NCI-H82 treated with DMSO at 0.1 percent for 48 hours (cell line): ENCODE data around the gene ACAP1.

Source experiments
- DNase-seq: peaks from one replicate; lab custom pipeline; 2025; ENCODE audit not compliant: unreplicated experiment; lab: John Stamatoyannopoulos, UW

ACAP1 gene

DNA sequence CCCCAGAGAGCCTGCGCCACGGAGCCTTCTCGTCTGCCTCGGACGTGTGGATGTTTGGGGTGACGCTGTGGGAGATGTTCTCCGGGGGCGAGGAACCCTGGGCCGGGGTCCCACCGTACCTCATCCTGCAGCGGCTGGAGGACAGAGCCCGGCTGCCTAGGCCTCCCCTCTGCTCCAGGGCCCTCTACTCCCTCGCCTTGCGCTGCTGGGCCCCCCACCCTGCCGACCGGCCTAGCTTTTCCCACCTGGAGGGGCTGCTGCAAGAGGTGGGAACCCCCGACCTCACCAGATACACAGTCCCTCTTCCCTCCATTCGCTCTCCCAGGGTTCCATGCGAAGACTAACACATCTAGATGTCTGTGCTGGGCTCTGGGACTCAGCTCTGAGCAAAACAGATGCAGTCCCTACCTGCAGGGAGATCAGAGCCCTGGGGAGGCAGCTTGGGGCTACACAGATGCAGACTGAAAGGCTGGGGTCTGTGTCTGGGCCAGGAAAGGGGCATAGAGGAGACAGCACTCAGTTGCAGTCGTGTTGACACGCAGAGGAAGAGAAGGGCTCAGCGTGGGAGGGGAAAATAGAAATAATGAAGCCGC, 48.3 kb downstream of the ACAP1 start:
- DNase-seq, result no peak

DNA sequence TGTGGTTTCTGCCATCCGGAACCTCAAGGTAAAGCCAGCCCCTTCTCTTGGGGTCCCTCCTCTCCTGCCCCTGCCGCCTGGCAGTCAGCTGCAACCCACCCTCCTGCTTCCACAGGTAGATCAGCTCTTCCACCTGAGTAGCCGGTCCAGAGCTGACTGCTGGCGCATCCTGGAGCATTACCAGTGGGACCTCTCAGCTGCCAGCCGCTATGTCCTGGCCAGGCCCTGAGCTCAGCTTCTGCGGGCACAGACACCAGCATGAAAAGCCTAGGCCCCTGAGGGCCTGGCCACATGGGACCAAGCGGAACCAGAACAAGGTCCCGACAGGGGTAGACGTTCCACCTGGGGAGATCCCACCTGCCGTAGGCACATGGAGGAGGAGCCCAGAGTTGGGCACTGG, 52.5 kb downstream of the ACAP1 start:
- no peak for DNase-seq

DNA sequence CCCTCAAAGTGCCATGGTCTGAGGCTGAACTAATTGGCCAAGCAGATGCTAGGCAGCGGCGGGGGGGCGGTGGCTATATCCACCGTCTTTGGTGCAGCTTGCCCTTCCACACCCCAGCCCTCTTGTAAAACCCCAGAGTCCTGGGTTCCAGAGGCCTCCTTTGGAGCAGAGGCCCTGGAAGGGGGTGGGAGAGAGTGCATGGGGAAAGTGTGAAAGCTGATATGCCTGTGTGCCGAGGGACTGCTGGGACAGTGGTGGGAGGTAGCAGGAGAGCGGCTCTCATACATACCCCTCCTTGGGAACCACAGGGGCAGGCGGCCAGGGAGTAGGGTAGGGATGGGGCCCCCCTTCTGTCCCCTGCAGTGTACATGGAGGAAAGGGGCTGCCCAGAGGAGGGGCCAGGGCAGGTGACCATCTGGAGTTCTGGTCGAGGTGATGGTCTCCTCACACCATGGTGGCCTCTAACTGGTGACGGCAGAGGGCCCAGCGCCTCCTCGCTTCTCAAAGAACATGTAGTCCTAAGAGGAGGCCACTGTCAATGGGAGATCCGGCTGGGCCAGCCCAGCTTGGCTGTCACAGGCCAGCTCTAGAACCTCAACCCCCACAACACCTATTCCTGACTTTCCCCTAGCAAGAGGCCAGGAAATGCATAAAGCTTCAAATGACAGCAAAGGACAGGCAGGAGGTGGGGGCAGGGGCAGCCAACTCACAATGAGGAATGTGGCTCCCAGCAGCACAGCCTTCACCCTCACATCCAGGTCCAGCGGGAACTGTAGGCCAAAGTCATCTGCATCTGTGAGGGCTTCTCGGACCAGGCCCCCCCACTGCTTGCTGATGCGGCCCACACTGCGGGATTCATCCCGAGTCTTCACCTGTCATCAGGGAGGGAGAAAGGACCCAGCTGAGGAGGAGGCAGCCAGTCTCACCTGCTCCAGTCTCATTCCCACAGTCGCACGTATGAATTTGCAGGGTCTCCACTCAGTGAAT, 53.9 kb downstream of the ACAP1 start:
- no peak for DNase-seq

DNA sequence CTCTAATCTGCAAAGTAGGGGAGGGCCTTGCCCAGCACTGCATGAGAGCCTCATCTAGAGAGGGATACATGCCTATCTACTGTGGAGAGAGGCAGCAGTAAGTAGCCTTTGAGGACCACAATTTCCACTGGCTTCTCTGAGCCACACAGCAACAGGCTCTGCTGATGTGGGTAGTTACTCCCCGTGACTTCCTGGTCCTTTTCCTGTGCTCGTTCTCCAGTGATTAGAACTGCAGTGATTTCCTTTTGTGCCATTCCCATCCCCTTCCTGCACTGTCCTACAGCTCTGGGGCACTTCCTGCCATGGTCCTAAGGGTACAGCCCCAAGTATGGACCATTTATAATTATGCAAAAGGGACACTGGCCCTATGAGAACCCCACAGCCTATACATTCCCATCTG, 55.0 kb downstream of the ACAP1 start:
- no peak for DNase-seq

DNA sequence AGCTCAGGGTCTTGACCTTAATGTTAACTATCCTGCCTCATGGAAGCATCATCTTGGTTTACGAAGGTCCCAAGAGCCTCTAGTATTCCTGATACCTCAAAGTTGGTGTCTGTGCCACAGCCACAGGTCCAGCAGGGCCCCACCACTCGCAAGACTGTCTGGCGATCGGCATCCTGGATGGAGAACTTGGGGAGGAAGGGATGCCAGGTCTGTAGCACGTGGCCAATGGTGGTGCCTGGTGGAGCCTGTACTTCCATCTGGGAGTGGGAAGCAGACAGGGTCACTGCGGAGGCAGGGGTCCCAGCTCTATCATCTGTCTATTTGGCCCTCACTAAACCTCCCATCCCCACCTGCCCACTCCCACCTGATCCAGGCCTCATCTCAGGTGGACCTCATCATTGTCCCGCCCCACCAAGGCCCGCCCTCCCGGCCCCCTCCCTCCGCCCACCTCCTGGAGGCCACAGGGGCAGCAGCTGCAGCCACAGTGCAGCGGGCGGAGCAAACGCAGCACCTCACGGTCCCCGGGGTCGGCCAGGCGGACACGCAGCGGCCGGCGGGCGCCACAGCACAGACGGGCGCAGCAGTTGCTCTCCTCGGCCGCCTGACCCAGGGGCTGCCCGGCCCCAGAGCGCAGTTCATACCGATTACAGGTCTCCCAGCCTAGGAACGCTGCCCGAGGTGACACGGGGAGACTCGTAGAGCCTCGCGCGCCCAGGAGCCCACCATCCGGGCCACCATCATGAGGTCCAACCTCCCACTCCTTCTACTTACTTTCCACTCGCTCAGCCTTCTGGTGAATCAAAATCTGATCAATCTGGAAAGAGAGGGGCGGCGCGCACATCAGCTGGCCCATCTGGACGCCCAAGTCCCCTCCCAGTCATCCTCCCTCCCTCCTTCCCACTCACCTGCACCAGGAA, 56.6 kb downstream of the ACAP1 start:
- no peak for DNase-seq

DNA sequence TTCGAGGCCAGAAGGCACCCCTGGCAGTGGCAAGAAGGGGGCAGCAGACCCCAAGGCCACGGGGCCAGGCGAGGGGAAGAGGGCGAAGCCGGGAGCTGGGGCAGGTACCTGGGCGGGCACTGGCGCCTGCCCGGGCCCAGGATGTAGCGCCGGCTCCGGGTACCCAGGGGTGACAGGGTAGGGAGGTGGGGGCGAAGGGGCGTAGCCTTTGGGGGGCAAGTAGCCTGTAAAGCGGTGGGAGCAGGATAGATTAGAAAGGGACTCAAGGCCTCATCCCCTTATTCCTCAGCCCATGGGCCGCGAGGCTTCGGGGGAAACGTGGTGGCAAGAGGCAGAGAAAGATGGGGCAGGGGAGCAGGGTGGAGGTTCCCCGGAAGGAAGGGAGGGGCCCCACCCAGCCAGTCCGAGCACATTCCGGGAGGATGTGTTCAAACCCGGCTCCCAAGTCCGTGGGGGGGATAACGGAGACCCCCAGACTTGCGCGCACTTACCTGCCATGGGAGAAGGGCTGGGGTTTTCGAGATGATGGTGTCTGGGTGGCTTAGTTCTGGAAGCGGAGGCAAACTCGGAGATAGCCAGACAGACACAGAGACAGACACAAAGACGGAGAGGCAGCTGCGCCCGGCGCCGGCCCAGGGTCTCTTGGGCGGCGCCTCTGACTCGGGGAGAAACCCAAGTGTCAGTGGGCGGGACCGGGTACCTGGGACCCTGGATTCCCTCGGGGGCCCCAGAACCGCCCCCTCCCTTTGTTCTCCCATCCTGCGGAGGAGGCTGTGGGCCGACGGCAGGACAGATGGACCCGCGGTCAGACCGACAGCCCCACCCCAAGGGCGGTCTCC, 57.5 kb downstream of the ACAP1 start:
- DNase-seq, result peak; percentile 19

DNA sequence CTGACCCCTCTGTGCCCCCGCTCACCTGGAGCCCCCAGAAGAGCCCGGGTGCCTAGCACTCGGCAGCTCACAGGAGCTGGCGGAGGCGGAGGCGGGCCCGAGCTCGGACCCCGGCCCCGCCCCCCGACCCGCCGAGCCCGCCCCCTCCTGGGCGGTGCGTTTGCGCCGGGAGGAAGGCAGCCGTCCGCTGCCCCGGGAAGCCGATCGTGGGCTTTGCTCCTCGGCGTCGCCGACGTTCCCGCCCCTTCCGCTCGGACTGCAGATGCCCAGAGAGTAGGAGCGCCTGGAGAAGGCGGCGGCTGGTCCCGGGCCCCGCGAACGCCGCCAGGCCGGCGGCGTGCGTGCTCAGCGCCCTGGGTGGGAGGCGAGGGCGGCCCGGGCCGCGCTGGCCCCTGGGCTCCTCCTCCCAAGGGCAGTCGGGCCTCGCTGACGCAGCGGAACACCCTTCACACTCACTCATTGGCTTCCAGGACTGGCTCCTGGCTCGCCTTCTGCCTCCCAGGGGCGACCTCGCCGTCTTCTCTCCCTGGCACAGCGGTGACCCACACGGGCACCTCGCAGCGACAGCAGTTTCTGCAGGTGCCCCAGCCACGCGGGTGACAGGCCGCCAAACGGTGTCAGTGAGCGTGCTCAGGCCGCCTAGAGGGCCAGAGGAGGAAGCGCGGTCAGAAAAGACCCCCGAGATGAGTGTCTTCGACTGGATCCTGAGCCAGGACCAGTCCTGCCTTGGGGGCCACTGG, 58.3 kb downstream of the ACAP1 start, which contains the start of gene PLSCR3:
TSS of gene PLSCR3 (minus strand) at position 74 of the 740 bp plus-strand sequence. CDS start 415 bp downstream, outside the sequence.
- DNase-seq, result peak; percentile 57

DNA sequence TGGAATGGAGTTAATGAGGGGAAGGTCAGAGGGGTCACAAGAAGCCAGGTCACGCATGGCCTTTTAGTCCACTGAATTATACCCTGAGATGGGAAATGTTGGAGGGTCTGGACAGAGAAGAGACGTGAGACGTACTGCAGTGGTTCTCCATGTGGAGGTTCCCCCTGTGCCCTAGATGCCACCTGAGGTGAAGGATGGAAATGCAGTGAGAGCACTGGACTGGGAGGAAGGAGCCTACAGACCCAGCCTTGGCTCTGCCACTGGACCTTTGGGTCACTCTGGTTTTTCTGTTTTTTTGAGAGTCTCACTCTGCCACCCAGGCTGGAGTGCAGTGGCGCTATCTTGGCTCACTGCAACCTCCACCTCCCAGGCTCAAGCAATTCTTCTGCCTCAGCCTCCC, 59.8 kb downstream of the ACAP1 start:
- DNase-seq, result no peak

DNA sequence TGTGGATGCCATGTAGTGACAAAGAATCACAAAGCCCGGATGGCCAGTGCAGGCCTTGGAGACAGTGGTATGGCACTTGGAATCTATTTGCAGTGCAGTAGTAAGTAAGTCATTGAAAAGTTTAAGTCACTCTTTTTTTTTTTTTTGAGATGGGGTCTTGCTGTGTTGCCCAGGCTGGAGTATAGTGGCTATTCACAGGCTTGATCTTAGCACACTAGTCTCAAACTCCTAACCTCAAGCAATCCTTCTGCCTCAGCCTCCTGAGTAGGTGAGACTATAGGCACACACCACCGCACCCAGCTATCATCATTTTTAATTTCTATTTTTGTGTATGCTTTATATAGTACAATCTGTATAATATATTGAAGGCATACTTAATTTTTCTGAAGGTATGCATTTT, 62.3 kb downstream of the ACAP1 start:
- no peak for DNase-seq
